HG02763 (cell line): ENCODE results near the gene UCP3.

Experiments used
- ATAC-seq: cut with Tn5 transposase; IDR thresholded peaks from one replicate; pipeline ENCODE4 v1.9.1; 2021; ENCODE audit warnings: mild to moderate bottlenecking, moderate library complexity; ENCODE audit not compliant: unreplicated experiment

UCP3 gene, protein sequence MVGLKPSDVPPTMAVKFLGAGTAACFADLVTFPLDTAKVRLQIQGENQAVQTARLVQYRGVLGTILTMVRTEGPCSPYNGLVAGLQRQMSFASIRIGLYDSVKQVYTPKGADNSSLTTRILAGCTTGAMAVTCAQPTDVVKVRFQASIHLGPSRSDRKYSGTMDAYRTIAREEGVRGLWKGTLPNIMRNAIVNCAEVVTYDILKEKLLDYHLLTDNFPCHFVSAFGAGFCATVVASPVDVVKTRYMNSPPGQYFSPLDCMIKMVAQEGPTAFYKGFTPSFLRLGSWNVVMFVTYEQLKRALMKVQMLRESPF

DNA sequence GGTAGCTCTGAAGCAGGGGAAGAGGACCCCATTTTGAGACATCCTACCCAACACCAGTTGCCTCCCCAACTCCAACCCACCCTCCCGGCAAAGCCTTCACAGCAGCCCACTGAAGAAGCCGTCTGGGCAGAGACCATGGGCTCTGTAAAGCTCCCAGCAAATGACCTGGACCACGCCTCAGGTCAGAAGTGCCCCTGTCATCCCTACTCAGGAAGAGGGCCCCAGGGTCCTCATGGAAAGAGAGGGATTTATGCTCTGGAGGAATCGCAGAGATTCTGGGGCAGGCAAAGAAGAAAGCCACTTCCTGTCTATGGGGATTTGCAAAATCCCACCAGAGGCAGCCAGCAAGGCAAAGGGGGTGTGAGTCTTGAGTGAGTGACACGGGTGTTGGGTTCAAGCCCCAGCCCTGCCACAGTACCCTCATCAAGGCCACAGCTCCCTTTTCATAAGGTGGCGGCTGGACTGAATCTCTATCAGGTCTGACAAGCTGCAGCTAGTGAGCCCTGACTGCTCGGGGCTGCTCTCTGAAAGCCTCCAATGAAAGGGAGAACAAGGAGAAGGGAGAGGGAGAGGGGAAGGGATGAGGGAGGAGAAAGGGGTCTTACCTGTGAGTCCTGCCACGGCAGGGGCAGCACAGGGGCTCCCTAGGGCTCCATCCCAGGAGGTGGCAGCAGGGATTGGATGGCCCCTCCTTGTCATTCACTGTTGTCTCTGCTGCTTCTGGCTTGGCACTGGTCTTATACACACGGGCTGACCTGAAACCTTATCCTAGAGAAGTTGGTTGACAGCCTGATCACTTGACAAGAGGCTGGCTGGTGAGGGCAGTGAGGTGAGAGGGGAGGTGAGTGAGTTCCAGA is at the start of gene UCP3:
Gene UCP3 (minus strand): TSS at position 713 of the 857 bp plus-strand sequence. CDS start 2,043 bp downstream, outside the sequence.
- ATAC-seq: no peak

DNA sequence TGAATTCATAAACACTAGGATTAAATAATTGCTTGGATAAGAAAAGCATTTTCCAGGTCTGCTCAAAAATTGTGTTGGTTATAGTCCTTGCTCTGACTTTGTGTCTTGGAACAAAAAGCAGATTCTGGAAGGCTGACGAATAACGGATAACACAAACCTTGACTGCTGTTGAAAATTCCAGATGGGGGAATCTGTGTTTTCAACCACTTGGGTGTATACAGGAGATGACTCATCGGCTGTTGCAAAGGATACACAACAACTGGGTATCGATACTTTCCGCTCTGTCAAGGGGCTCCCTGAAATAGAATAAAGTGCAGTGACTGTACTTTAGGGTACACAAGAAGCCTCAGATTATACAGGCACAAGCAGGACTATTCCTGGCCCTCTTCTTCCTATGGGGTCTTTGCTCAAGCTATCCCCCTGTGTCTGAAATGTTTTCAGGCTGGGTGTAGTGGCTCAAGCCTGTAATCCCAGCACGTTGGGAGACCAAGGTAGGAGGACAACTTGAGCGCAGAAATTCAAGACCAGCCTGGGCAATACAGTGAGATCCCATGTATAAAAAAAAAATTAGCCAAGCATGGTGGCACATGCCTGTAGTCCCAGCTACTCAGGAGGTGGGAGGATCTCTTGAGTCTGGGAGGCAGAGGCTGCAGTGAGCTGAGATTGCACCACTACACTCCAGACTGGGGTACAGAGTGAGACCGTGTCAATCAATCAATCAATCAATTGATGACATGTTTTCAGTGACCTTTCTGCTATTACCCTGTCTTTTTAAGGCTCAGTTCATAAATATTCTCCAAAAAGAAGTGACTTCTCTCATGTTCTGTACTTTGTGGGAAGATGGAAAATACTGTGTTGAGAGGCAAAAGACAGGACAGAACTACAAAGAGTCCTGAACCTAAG is 48.6 kb upstream of the UCP3 start:
- ATAC-seq: no peak

DNA sequence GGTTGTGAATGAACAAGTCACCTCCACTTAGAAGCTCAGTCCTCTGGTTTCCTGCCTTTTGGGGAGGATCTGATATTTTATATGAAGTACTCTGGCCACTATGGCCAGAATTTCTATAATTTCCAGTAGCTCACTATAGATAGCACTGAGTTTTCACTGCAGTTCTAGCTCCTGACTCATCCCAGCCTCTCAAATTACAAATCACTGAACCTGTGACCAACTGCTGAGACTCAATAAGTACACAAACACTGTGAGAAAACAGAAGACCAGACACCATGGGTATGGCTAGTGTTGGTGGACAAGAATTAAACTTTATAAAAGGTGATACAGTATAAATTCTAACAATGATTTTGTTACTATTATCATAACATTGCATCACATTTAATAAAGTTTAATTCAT is 47.1 kb upstream of the UCP3 start:
- no peak for ATAC-seq

DNA sequence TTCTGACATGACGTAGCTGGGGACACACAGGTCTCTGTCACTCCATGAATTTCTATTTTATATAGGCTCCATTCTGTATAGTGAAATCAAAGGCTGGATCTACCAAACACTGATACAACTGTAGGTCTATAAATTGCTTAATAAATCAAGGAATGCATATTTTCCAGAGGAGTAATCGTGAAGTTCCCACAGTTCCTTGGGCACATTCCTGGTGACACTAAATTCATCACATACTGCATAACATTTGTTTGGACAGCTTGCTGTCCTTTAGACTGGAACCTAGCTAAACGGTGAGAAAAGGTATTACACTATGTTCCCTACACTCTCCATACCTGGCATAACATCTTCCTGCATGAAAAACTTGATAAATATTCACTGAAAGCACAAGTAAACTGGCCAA is 41.6 kb upstream of the UCP3 start:
- ATAC-seq: no peak

DNA sequence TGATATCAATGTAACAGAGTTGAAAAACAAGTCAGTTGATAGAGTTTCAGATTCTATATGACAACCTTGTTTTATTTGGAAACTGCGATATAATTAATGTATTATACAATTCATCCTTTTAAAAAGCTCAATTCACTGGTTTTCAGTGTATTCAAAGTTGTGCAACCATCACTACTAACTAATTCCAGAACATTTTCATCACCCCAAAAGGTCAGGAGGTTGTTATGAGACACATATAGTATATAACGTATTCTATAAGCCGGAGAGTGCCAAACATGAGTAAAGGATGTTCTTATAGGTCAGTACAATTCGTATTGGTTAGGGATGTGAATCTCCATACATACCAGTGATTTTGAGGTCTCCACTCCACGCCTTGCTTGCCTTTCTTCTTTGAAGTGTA is 40.1 kb upstream of the UCP3 start:
- ATAC-seq: no peak

DNA sequence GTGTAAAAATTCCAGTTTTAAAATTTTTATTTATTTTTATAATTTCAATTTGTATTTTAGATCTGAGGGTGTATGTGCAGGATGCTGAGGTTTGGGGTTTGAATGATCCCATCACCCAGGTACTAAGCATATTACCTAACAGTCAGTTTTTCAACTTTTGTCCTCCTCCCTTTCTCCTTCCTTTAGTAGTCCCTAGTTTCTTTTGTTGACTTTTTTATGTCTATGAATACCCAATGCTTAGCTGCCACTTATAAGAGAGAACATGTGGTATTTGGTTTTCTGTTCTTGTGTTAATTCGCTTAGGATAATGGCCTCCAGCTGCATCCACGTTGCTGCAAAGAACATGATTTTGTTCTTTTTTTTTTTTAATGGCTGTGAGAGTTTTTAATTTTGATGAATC is 35.7 kb upstream of the UCP3 start:
- ATAC-seq: no peak

DNA sequence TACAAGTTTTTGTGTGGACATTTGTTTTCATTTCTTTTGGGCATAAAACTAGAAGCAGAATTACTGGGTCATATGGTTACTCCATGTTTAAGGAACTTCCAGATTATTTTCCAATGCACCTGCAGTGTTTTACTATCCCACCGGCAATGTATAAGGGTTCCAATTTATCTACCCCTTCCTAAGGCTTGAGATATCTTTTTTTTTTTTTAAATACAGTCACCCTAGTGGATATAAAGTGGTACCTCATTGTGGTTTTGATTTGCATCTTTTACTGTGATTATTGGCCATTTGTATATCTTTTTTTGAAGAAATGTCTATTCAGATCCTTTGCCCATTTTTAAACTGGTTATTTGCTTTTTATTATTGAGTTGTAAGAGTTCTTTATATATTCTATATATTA is 34.6 kb upstream of the UCP3 start:
- ATAC-seq: no peak

DNA sequence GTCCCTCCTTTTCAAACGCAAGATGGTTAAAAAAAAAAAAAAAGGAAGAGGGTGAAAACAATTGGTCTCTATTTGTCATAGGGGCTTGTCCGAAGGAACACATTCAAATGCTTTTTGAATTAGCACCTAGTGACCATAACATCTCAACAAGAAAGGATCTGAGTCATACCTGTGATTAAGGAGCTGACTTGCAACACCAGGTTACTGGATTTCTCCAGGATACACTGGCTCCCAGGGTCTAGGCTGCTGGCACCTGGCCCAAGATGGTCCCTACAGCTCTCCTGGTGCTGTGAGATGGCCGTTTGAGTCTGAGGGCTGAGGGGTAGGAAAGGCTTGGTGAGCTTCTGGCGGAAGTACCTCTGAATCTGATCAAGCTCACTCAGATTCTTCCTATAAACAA is 28.4 kb upstream of the UCP3 start:
- ATAC-seq: no peak

DNA sequence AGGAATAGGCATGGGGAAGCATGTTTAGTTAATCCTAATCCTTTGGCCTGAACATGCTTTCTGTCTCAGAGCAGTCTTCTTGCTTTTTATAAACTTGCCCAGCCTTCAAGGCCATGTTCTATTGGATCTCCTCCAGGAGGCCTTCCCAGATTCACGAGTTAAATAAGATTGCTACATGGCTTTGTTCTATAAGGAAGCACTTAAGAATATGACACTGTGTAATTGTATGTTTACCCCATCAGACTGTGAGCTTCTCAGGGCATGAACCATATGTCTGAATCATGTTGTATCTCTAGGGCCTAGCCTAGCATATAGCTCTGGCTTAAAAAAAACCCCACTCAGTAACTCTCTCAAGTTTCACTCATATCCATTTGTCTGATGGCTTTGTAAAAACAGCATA is 26.4 kb upstream of the UCP3 start:
- no peak for ATAC-seq

DNA sequence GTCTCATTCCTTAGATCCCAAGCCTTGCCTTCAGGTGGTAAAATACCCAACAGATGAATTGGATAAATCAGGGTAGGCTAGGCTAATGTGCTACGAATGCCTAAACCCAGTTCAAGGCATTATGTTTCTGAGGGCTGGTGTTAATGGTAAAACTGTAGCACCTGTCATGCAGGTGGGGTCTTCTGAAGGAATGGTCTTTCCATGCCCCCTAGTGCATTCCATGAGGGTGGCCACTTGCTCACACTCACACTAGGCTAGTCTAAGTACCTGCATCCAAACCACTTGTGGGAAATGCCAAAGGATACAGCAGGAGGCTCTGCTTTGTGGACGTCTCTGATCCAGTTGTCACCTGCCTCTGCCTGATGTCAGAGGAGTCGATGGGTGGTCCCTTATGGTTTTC is 24.2 kb upstream of the UCP3 start:
- no peak for ATAC-seq

DNA sequence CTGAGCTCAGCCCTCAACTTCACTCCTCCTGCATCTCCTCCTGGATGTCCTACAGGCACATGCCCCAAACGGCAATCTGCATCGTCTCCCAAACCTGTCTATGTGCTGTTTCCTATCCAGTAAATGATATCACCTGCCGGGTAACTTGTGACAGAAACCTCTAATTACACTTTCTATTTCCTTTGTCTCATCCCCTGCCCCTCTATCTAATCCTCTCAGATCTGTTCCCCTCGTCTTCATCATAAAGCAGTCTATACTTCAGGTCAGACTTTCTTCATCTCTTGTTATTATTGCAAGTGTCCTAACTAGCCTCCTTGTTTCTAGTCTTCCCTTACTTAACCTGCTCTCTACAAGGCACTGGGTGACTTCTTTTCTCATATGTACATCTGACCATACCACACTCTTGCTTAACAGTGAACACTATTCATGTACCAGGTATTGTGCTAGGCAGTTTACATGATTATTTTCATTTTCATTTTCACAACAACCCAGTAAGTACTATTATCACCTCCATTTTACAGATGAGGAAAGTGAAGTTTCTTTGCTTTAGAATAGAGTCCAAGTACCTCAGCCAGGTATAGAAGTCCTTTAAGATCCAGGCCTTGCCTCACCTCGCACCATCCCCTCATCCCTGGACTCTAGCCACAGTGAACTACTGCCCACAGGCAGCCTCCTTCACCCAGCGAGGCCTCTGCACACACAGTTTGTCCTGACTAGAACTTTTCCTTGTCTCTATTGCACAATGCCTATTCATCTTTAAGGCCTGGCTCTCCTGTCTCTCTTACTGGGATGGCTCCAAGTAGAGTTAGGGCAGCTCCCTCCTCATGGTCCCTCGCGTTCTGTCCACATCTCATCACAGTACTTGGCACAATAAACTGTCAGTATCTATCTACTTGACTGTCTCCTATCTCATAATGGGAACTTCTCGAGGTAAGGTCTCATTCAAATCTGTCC is 22.1 kb upstream of the UCP3 start:
- no peak for ATAC-seq

DNA sequence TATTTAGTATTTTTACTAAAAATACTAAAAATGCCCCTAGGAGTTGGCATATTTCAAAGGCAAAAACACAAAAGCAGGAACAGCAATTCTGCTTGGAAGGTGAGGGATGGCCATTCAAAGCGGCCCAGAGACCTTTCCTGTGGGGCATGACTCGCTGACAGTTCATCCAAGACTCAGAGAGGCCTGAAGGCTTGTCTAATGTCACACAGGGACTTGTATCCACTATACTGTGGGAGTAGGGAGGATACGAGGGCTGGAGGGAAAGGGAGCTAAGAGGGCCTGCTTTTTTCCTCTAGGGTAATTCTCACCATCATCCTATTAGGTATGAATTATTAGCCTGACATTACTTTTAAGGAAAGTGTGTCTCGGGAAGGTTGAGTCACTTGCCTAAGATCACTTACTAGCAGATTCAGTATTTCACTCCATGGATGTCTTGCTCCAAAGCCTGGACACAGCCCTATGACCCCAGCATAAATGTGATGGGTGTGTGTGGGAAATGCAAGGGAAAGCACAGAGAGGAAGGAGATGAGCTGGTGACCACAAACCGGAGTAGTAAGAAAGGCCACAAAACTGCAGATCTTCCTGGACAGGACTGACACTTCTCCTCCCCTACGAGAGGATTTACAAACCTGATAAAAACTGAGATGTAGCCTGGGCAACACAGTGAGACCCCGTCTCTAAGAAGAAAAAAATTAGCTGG is 16.7 kb upstream of the UCP3 start:
- ATAC-seq: no peak

DNA sequence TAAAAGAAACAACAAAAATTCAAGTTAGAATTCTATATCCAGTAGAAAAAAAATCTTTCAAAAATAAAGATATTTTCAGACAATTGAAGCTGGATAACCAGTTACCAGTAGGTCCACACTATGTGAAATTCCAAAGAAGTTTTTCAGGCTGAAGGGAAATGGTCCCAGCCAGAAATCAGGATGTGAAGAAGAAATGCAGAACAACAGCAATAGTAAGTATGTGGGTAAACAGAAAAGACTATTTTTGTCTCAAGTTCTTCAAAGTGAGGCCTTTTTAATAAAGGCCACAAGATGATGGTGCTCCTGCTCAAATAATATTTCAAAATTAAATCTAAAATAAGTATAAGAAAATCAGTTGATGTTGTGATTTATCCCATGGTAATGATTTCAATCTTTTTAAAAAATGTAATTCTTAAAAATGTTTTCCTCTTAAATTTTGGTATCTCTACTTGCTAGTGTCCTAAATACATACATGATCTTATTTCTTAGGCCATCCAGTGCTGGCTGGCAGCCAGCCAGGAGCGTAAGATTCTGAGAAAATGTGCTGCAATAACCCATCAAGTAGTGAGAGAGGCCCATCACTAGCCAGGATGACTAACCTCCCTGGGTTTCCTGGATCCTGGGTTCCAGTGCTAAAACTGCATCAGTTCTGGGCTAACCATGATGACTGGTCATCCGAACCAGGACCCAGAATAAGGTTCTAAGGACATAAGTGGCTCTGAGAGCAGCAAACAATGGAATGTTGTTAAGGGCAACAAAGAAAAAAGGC is 15.6 kb upstream of the UCP3 start:
- ATAC-seq: no peak

DNA sequence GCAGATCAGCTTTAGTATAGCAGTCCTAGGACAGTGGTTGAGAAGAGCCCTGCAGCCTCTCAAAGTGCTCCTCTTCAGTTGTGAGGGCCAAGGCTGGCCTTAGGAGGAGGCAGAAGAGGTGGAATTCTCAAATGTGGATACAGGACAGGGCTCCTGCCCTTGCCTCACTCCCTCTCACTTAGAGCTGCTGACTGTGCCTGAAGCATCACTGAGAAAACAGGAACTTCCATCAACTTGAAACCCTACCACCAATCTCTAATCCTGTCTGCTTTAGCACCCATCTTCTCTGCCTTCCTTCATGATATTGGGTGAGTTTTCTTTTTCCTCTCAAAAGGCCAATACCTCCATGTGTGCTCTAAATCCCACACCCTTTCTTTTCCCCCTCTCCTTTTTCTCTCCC is 14.4 kb upstream of the UCP3 start:
- ATAC-seq: no peak

DNA sequence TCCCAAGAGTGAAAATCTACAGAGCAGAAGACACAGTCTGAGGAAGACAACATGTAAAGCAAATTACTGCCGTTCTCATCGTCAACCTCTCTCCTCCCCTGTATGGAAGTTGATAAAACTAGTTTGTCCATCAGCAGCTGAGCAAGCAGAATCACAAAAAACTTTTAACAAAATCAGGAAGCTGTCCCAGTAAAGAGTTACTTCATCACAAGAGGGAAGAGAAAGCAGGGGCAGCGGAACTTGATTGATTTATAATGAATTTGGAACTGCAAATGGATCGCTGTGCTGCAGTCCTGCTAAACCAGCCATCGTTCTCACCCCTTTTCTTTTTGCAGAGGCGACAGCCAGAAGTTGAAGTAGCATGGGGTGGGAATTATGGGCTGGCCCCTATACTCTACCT is 13.7 kb upstream of the UCP3 start:
- ATAC-seq: no peak

DNA sequence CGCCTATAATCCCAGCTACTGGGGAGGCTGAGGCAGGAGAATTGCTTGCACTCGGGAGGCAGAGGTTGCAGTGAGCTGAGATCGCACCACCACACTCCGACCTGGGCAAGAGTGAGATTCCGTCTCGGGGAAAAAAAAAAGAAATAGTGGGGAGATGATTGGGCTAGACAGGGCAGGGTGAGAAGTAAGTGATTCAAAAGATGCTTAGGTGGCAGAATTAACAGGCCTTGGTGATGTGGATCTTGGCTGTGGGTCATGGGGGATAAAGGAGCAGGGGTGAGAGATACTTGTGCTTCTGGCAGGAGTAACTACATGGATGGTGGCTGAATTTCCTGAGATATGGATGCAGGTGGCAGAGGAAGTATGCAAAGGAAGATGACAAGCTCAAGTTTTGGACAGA is 13.1 kb upstream of the UCP3 start:
- no peak for ATAC-seq

DNA sequence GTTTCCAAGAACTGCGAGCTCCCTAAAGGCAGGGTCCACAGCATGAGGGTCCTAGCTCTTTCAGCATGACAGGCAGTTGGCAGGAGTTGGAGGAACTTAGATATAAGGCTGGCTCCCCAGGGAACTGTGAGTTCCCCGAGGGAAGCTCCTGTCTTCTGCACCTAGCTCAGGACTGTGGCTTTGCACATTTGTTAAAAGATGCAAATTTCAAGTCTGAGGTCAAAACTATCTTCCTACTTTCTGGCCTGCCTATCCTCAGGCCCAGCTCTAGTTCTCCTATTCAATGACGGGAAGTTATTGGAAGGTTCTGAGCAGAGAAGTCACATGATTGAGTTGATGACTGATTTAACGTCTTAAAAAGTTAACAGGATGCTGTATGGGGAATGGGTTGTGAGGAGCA is 11.7 kb upstream of the UCP3 start:
- no peak for ATAC-seq

DNA sequence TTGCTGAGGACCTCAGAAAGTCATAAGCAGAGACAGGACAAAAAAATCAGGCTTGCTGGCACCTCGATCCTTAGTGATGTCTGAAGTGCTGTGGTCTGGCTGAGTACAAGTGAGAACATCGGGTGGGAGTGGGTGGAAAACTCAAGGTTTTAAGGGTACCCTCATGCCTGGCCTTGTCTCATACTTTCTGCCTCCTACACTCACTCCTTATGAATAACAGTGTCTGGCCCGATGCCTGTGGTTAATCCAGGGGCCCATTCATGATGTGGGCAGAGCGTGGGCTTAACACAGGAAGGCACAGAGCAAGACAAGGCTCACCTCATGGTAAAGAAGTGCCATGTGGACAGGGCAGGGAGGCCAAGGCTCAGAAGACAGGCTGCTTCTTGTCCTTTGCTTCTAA is 11.0 kb upstream of the UCP3 start:
- no peak for ATAC-seq
